Measurements from ENCODE around the gene HK1.
A peak's percentile ranks its signal among the peaks of the same experiment; 100 is the strongest.
"Not testable (repeated sequence)": the region's sequence is repeated elsewhere in the genome, so short reads cannot be mapped to it uniquely, and the experiment has no call there.

Gene HK1

GRCh38 chr10:69328888-69329287, 50.6 kb downstream of the HK1 start:
- not testable (repeated sequence) for DNase-seq

GRCh38 chr10:69329721-69330178, 51.5 kb downstream of the HK1 start:
- DNase-seq: no peak

GRCh38 chr10:69331161-69331560, 52.9 kb downstream of the HK1 start:
- no peak for DNase-seq

GRCh38 chr10:69332278-69333010, 54.1 kb downstream of the HK1 start:
- no peak for DNase-seq

GRCh38 chr10:69333205-69333604, 54.9 kb downstream of the HK1 start:
- DNase-seq: no peak

GRCh38 chr10:69333865-69334301, 55.6 kb downstream of the HK1 start:
- not testable (repeated sequence) for DNase-seq

- DNase-seq: no peak
These were observed 56.2 kb downstream of the HK1 start for GRCh38 chr10:69334302-69335062.

GRCh38 chr10:69335063-69335587, 56.8 kb downstream of the HK1 start:
- no peak for DNase-seq

GRCh38 chr10:69335613-69336012, 57.3 kb downstream of the HK1 start:
- no peak for DNase-seq

- DNase-seq: no peak
These were observed 58.6 kb downstream of the HK1 start for GRCh38 chr10:69336952-69337295.

GRCh38 chr10:69337296-69338132, 59.2 kb downstream of the HK1 start:
- peak; percentile 63 to 71 for DNase-seq

- no peak for DNase-seq
These were observed 59.8 kb downstream of the HK1 start for GRCh38 chr10:69338133-69338456.

- peak in 1 of 2 experiments; percentile 12 for DNase-seq
These were observed 60.5 kb downstream of the HK1 start for GRCh38 chr10:69338547-69339450.

- DNase-seq: no peak
These were observed 62.4 kb downstream of the HK1 start for GRCh38 chr10:69340695-69341094.

- no peak for DNase-seq
These were observed 65.6 kb downstream of the HK1 start for GRCh38 chr10:69343905-69344304.

- peak; percentile 47 to 48 for DNase-seq
These were observed 66.4 kb downstream of the HK1 start for GRCh38 chr10:69344591-69345252.

- DNase-seq: peak; percentile 49 to 80
These were observed 67.1 kb downstream of the HK1 start for GRCh38 chr10:69345402-69345801.

GRCh38 chr10:69345890-69346474, 67.7 kb downstream of the HK1 start:
- DNase-seq: no peak

GRCh38 chr10:69346776-69347175, 68.5 kb downstream of the HK1 start:
- DNase-seq: no peak

- no peak for DNase-seq
These were observed 70.7 kb downstream of the HK1 start for GRCh38 chr10:69348816-69349541.

- no peak for DNase-seq
These were observed 71.2 kb downstream of the HK1 start for GRCh38 chr10:69349542-69349888.

Measured in NCI-H526 (cell line).